Measurements from ENCODE around the gene HPCAL1.
"Not testable (repeated sequence)": the region's sequence is repeated elsewhere in the genome, so short reads cannot be mapped to it uniquely, and the experiment has no call there.

Gene HPCAL1

DNA sequence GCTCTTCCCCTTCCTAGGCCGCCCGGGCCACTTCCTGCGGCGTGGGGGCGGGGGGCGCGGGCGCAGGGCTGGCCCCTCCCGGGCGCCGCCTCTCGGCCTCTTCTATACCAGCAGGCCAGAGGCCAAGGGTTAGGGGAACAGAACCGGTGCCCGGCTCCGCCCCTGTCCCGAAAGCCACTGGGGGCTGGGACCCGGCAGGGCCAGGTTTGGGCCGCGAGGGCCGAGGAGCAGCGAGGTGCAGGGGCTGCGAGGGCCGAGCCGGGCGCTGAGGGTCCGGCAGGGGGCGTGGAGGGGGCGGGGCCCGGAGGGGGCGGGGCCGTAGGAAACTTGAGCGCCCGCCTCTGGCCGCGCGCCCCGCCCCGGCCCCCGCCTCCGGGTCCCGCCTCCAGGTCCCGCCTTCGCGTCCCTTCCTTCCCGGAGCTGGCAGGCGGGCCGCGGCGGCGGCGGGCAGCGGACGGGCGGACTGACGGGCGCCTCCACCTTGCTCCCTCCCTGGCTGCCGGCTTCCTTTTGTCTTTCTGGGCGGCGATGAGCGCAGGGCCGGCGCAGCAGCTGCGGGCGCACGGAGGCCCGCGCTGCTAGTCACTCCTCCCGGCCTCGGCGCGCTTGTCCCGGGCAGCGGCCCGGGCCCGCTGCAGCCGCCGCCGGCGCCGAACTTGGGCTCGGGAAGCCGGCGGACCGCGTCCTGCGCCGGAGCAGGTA lies at the start of gene HPCAL1:
TSS of gene HPCAL1 (plus strand) at position 426 of the 702 bp plus-strand sequence. CDS start 116,854 bp downstream, outside the sequence.
- DNase-seq (ENCODE audit: low read depth in 2 of 2): peak; percentile 36 to 47

DNA sequence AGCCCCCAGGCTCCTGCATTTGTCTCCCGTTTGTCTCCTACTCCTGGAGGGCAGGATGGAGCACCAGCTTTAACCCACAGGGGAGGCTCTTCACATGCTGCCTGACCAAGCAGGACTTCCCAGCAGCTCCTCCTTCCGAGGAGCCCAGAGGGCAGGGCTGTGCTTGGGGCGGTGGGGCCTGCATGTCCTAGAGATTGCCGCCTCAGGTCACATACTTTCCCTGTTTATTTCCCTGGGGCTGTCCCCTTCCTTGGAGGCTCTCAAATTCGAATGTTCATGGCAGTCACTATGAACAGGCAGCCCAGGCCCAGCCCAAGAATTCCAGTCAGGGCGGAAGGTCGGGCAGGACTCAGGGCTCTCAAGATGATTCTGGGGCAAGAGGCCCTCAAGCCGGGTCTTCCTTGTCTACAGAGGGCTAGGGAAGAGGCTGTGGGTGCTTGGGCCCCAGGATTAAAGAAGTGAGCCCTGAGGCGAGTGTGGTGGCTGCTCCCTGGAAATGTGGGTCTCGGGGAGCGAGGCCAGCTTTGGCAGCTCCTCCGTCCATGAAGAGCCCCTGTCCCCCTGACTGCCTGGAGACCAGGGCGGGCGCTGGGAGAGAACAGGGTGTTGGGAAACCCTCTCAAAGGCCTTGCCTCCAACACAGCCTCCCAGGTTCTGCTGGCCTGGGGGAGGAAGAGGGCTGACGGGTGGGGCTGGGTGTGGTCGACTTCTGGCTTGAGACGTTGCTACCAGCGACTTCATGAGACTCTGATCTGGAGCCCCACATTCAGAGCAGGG lies 48.9 kb upstream of the HPCAL1 start:
- no peak for DNase-seq (ENCODE audit: low read depth in 2 of 2)

DNA sequence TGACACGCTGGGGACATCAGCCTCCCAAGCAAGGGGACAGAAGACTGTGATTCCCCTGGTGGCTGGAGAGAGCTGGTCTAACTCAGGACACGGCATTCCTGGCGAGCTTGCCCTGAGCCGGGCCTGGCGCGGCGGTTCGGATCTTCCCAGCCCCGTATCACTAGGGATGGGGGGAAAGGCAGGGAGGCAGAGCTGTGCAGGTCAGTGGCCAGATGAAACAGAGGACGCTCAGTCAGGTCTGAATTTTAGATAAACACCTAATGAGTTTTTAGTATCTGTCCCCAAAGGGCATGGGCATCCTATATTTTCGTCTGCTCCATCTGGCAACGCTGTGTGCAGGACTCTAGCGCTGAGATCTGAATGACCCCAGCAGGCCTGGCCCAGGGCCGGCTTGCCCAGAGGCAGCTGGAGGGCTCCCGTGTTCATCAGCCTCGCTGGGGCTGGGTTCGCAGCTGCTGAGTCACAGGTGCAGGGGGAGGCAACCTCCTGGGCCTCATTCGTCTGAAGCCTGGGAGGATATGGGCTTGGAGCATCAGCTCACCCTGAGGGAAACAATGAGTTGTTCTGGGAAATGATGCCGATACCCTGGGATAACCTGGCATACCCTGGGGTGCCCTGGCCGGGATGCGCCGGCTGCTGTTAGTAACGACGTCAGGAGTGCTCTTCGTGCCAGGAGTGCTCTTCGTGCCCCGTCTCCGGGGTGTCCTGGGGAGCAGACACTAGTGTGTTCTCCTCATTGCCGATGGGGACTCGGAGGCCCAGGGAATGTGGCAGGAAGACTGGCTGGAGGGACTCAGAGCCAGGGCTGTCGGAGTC lies 48.1 kb upstream of the HPCAL1 start:
- no peak for DNase-seq (ENCODE audit: low read depth in 2 of 2)

DNA sequence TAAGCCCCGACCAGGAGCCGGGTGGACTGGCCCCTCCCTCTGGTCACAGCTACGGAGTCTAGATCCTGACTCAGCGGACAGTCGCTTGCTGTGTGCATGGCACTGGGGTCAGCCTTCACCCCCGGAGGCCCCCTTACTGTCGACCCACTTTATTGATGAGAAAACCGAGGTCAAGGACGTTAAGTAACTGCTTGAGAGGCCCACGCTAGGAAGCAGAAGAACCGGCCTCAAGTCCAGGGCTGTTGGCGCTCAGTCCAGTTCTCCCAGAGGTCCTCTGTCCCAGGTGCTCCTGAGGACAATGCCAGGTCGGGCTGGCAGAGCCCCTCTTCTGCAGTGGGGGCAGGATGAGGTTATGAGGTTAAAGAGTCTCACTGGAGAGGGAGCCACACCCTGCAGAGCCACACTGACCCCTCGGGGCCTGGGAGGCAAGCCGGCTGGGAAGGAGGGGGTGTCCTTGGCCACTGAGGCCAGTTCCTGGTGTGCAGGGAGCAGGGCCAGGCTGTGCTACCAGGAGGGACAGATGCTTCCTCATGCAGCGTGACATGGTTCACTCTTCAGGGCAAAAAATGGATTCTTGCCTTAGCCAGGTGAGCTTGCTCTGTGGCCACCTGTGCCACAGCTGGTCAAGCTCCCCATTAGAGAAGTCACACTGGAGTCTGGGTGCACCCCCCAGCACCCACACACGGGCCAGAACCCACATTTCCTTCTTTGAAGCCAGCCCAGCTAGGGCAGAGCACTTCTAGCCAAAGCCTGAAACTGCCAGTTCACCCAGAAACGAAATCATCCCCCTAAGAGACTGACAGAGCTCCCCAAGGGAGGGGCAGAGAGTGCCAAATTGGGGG lies 47.3 kb upstream of the HPCAL1 start:
- no peak for DNase-seq (ENCODE audit: low read depth in 2 of 2)

DNA sequence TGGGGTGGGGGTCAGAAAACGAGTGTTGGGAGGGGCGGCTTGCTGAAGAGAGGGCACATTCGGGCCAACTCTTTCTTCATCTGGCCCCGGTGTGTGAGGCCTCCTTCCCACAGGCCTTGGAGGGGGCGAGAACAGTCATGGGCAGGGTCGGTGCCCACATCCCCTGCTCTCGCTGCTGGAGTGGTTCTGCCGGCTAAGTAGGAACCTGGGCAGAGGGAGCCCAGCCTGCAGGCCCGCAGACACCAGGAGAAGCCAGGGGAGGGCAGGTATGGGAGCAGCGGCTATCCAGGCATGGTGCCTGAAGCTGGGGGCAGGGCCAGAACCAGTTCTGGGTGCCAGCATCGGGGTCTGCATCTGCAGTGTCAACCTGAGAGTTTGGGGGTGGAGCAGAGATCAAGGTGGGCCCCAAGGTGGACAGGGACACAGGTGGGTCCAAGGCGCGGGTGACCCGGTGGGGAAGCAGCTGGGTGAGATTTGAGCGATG lies 46.6 kb upstream of the HPCAL1 start:
- no peak for DNase-seq (ENCODE audit: low read depth in 2 of 2)

GRCh38 chr2:10256515-10257031 lies 46.1 kb upstream of the HPCAL1 start:
- no peak for DNase-seq (ENCODE audit: low read depth in 2 of 2)

GRCh38 chr2:10257036-10257435 lies 45.7 kb upstream of the HPCAL1 start:
- no peak for DNase-seq (ENCODE audit: low read depth in 2 of 2)

GRCh38 chr2:10257500-10258147 lies 45.1 kb upstream of the HPCAL1 start:
- DNase-seq (ENCODE audit: low read depth in 2 of 2): no peak

DNA sequence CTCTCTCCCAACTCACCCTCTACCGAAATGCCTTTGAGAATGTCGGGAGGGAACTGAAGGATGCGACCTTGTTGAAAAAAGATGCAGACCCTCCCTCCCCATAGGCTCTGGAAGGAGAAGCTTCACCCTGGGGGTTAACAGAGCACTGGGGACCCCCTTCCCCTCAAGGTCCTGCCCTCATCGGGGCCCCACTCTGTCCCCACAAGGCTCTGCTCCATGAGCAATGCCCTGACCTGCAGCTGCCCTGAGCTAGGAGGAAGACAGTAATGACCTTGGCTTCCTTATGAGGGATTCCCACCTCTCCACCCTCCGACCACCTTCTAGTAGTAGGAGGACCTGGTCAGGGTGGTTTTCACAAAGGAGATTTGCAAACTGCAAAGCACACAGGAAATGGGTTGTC lies 44.4 kb upstream of the HPCAL1 start:
- no peak for DNase-seq (ENCODE audit: low read depth in 2 of 2)

DNA sequence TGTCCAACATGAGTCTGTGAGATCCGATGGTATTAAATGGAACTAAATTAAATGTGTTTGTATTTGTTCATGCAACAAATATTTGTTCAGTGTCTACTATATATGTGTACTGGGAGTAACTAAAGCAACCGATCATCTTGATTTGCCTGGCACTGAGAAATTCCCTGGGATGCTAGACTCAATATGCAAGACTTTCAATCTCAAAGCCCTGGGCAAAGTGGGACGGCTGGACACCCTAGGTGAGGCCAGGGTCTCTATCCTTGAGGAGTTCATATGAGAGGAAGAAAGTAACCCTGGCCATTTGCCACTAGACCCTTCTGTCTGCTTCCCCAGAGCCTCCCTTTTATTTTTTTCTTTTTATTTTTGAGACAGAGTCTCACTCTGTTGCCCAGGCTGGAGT lies 44.0 kb upstream of the HPCAL1 start:
- DNase-seq (ENCODE audit: low read depth in 2 of 2): no peak

- no peak for DNase-seq (ENCODE audit: low read depth in 2 of 2)
These were observed 42.6 kb upstream of the HPCAL1 start for GRCh38 chr2:10260130-10260529.

DNA sequence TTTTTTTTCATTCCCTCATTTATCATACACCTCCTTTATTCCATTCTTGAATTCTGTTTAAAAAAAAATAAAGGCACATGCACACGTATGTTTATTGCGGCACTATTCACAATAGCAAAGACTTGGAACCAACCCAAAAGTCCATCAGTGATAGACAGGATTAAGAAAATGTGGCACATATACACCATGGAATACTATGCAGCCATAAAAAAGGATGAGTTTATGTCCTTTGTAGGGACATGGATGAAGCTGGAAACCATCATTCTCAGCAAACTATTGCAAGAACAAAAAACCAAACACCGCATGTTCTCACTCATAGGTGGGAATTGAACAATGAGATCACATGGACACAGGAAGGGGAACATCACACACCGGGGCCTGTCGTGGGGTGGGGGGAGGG lies 39.2 kb upstream of the HPCAL1 start:
- DNase-seq (ENCODE audit: low read depth in 2 of 2): not testable (repeated sequence)

DNA sequence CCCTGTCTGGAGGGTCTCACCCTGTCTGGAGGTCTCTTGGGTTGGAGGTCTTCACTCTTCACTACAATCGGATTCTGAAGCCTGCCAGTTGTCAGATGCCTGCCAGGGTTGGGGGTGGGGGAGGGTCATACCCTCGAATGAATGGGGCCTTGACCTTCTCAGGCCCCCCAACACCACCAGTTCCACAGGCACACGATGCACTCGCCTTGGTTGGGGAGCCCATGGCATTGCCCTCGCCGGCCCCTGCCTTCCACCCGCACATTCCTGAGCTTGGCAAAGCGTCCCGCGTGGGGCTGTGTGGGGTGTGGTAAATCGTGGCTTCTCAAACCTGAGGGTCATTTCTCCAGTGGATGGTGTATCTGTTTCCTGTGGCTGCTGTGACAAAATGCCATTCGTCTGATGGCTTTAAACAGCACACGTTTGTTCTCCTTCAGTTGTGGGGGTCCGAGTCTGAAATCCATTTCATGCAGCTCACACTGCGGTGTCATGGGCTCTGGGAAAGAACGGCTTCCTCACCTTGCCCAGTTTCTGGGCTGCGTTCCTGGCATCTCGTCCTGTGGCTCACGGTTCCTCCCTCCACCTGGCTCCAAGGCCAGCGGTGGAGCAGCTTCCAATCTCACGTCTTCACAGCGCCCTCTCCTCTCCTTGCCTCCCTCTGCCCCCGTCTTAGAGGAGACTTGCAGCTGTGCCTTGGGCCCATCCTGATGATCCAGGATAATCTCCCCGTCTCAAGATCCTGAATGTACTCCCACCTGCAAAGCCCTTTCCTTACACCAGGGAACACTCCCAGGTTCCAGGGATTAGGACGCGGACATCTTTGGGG lies 38.0 kb upstream of the HPCAL1 start:
- DNase-seq (ENCODE audit: low read depth in 2 of 2): no peak

- no peak for DNase-seq (ENCODE audit: low read depth in 2 of 2)
These were observed 37.2 kb upstream of the HPCAL1 start for GRCh38 chr2:10265329-10266132.

GRCh38 chr2:10266133-10266620 lies 36.5 kb upstream of the HPCAL1 start:
- DNase-seq (ENCODE audit: low read depth in 2 of 2): peak in 1 of 2 experiments; percentile 6

DNA sequence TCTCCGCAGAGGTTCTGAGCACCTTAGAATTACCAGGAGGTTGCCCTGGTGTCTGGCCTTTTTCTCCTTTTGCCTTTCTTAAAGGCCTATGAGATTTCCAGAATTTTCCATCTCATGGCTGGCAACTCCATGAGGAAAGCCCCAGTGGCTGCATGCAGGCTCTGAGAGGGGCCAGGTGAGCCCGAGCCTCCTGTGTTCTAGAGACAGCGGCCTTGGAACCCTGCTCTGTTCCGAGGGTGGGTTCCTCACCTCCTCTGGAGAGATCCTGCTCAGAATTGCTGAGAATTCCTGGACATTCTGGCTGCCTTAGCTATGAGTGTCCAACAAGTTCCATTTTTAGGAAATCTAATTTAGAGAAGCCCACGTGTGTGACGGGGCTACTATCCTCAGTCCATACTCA lies 35.7 kb upstream of the HPCAL1 start:
- no peak for DNase-seq (ENCODE audit: low read depth in 2 of 2)

GRCh38 chr2:10267551-10268465 lies 34.9 kb upstream of the HPCAL1 start:
- DNase-seq (ENCODE audit: low read depth in 2 of 2): no peak

- no peak for DNase-seq (ENCODE audit: low read depth in 2 of 2)
These were observed 33.4 kb upstream of the HPCAL1 start for GRCh38 chr2:10269291-10269690.

All from fibroblast of skin of left biceps (primary cell).